PC-9 (cell line): ENCODE results near the gene METTL26. TPM values are rescaled to one million over a fixed set of nuclear protein-coding genes. Genes with fewer than 3 reads are reported as not detected.

Experiments
- BruUV-seq: library from RNA; stranded (reverse); fragments of 400-500 nt; replicated peaks from 2 replicates; lab custom pipeline; 2021; lab: Mats Ljungman, UMichigan
- CTCF ChIA-PET: fragments of 300-600 bp; sonication (Branson Sonifier 250); formaldehyde crosslinking; loops from one replicate; lab custom pipeline; 2022; ENCODE audit warnings: antibody characterized with exemption; lab: Charles Lee
- POLR2A ChIA-PET: fragments of 300-600 bp; sonication (Branson Sonifier 250); formaldehyde crosslinking; loops from one replicate; lab custom pipeline; 2022; ENCODE audit warnings: antibody characterized with exemption; ENCODE audit not compliant: unreplicated experiment; lab: Charles Lee
- DNase-seq, 2 experiments: peaks; one replicate each; pipeline versions ENCODE4 v3.0.0 to v3.0.0-alpha.2; 2015 to 2022; ENCODE audit warnings: mixed read lengths in 1 of 2
- H2AFZ ChIP-seq: fragments of 200-600 bp; sonication (generic); 2 replicates; pipeline ENCODE4 v1.8.1; 2017; ENCODE audit warnings: antibody characterized with exemption
- H3F3A ChIP-seq: fragments of 200-600 bp; sonication (generic); 2 replicates; pipeline ENCODE4 v1.8.1; 2017; ENCODE audit warnings: antibody characterized with exemption, mild to moderate bottlenecking, low read depth; ENCODE audit not compliant: insufficient read depth
- H3K27ac ChIP-seq: fragments of 200-600 bp; sonication (generic); 2 replicates; pipeline ENCODE4 v1.6.1; 2016; ENCODE audit warnings: mixed run types
- H3K27me3 ChIP-seq: fragments of 200-600 bp; sonication (generic); 2 replicates; pipeline ENCODE4 v1.6.1; 2016; ENCODE audit warnings: low read depth, mixed run types; ENCODE audit not compliant: insufficient read depth
- H3K36me3 ChIP-seq: fragments of 200-600 bp; sonication (generic); 2 replicates; pipeline ENCODE4 v1.6.1; 2016; ENCODE audit warnings: low read depth, mixed run types
- H3K4me1 ChIP-seq: fragments of 200-600 bp; sonication (generic); replicated peaks from 2 replicates; pipeline ENCODE4 v1.6.1; 2016; ENCODE audit warnings: mixed run types; ENCODE audit not compliant: insufficient read depth
- H3K4me2 ChIP-seq: fragments of 200-600 bp; sonication (generic); 2 replicates; pipeline ENCODE4 v1.6.1; 2017; ENCODE audit warnings: mixed run types
- H3K4me3 ChIP-seq: fragments of 200-600 bp; sonication (generic); 2 replicates; pipeline ENCODE4 v1.6.1; 2016; ENCODE audit warnings: mixed run types
- H3K79me2 ChIP-seq: fragments of 200-600 bp; sonication (generic); 2 replicates; pipeline ENCODE4 v1.6.1; 2017; ENCODE audit warnings: low read depth, mixed run types
- H3K9me2 ChIP-seq: fragments of 200-600 bp; sonication (generic); 2 replicates; pipeline ENCODE4 v1.8.1; 2017; ENCODE audit warnings: mild to moderate bottlenecking; ENCODE audit not compliant: insufficient read depth
- H3K9me3 ChIP-seq: fragments of 200-600 bp; sonication (generic); 2 replicates; pipeline ENCODE4 v1.8.1; 2016; ENCODE audit warnings: low read depth; ENCODE audit not compliant: insufficient read depth
- H4K20me1 ChIP-seq: fragments of 200-600 bp; sonication (generic); 2 replicates; pipeline ENCODE4 v1.8.1; 2017; ENCODE audit not compliant: insufficient read depth
- CTCF ChIP-seq: fragments of 200-600 bp; sonication (generic); conservative IDR thresholded peaks from 2 replicates; pipeline ENCODE4 v1.6.1; 2017; ENCODE audit warnings: mixed run types, antibody characterized with exemption, mild to moderate bottlenecking, moderate library complexity
- EZH2 ChIP-seq: fragments of 200-600 bp; sonication (generic); IDR thresholded peaks from 2 replicates; pipeline ENCODE4 v1.8.0; 2017; ENCODE audit warnings: antibody characterized with exemption, low read depth
- intact Hi-C: fragments of 100-400 bp; cut with micrococcal nuclease; formaldehyde crosslinking; loops from one replicate; pipeline ENCODE4 v1.10.0; 2022; ENCODE audit not compliant: unreplicated experiment
- total RNA-seq: library from RNA; stranded (reverse); gene quantifications from 2 replicates; pipeline ENCODE4 v1.2.3, GENCODE V29; 2021

Gene METTL26
- total RNA-seq, 1 experiment from 2014 or later, result 144 TPM

GRCh38 chr16:648781-649589, 12.9 kb upstream of the METTL26 start, which contains the start of gene WDR90:
Gene WDR90, plus strand, starts transcription at chr16:649365. Its CDS starts 52 bp downstream, at chr16:649417.
- peak; percentile 84 to 95 for DNase-seq

GRCh38 chr16:648071-648780, 12.1 kb upstream of the METTL26 start:
- CTCF ChIA-PET, result interaction anchor here (0.6 kb wide), 2 partner anchors 261 to 266 kb away, joined by 4 to 7 read pairs; no protein-coding TSS in a partner anchor
- Histone ChIP-seq H3K4me2 (peak overlapping the region; percentile 92), H4K20me1 (peaks cover 17% of the 10 kb centered on the region; the same call in 1 of the 2 replicates), H3K27ac (peak overlapping the region; percentile 82), H3F3A (peaks cover 33% of the 10 kb centered on the region), H3K4me3 (peak overlapping the region; percentile 85), H2AFZ (peak overlapping the region; percentile 90; the same call in 1 of the 2 replicates), H3K79me2 (peaks cover 62% of the 10 kb centered on the region), H3K27me3 (no peaks in the 10 kb centered on the region), H3K36me3 (no peaks in the 10 kb centered on the region), H3K4me1 (peaks cover 60% of the 10 kb centered on the region), H3K9me2 (no peaks in the 10 kb centered on the region), H3K9me3 (no peaks in the 10 kb centered on the region)
- DNase-seq, result peak in 1 of 2 experiments; percentile 67
- POLR2A ChIA-PET, result interaction anchor here (0.6 to 1.0 kb wide), 2 partner anchors 12 to 32 kb away, joined by 3 to 5 read pairs; partner anchors contain the start of gene STUB1
- TSS peak; percentile 72 for BruUV-seq
- TF ChIP-seq CTCF (peak; percentile 73), EZH2 (no peak)
- intact Hi-C loops, result loop anchor here (2.0 to 10.0 kb wide), 2 partner anchors 121 to 263 kb away; partner anchors contain the start of genes CAPN15 and PGAP6

More at GRCh38 chr16:648781-649589, 12.9 kb upstream of the METTL26 start, which contains the start of gene WDR90:
- Histone ChIP-seq H3K36me3 (no peaks in the 10 kb centered on the region), H3K27ac (peak within 1 kb of the TSS; percentile 82), H3F3A (peaks cover 33% of the 10 kb centered on the region), H2AFZ (peak within 1 kb of the TSS; percentile 90), H4K20me1 (peaks cover 17% of the 10 kb centered on the region; the same call in 1 of the 2 replicates), H3K27me3 (no peaks in the 10 kb centered on the region), H3K4me2 (peak within 1 kb of the TSS; percentile 92), H3K4me3 (peak within 1 kb of the TSS; percentile 85), H3K4me1 (peaks cover 54% of the 10 kb centered on the region), H3K9me2 (no peaks in the 10 kb centered on the region), H3K79me2 (peaks cover 55% of the 10 kb centered on the region), H3K9me3 (no peaks in the 10 kb centered on the region)
- no TSS peak for BruUV-seq
- TF ChIP-seq CTCF (no peak), EZH2 (no peak)
- POLR2A ChIA-PET, result interaction anchor here (0.7 to 1.0 kb wide), 3 partner anchors 30 to 79 kb away, joined by 3 to 5 read pairs (median 4); partner anchors contain the start of gene STUB1
- intact Hi-C loops, result loop anchor here (1.0 to 10.0 kb wide), 3 partner anchors 56 to 264 kb away; partner anchors contain the start of genes CAPN15 and PGAP6
- CTCF ChIA-PET, result interaction anchor here (0.6 kb wide), 1 partner anchor 262 kb away, joined by 4 read pairs; no protein-coding TSS in a partner anchor
